KMS-11 (cell line): ENCODE data around the gene CDCP1.

Experiments
- H2AFZ ChIP-seq: fragments of 200-600 bp; sonication (generic); 2 replicates; pipeline ENCODE4 v1.6.1; 2016; ENCODE audit warnings: antibody characterized with exemption, mixed run types, low read depth
- H3K27ac ChIP-seq: fragments of 200-600 bp; sonication (generic); 2 replicates; pipeline ENCODE4 v1.6.1; 2016; ENCODE audit warnings: mild to moderate bottlenecking, mixed run types
- H3K27me3 ChIP-seq: fragments of 200-600 bp; sonication (generic); 2 replicates; pipeline ENCODE4 v1.6.1; 2017; ENCODE audit warnings: mild to moderate bottlenecking, low read depth, mixed run types, moderate library complexity; ENCODE audit not compliant: insufficient read depth
- H3K36me3 ChIP-seq: fragments of 200-600 bp; sonication (generic); 2 replicates; pipeline ENCODE4 v1.6.1; 2017; ENCODE audit warnings: mild to moderate bottlenecking, mixed run types; ENCODE audit not compliant: insufficient read depth
- H3K4me1 ChIP-seq: fragments of 200-600 bp; sonication (generic); 2 replicates; pipeline ENCODE4 v1.6.1; 2016; ENCODE audit warnings: mild to moderate bottlenecking, low read depth, mixed run types; ENCODE audit not compliant: poor library complexity, severe bottlenecking
- H3K4me2 ChIP-seq: fragments of 200-600 bp; sonication (generic); 2 replicates; pipeline ENCODE4 v1.7.0; 2016; ENCODE audit warnings: mild to moderate bottlenecking, mixed run types
- H3K4me3 ChIP-seq: fragments of 200-600 bp; sonication (generic); IDR thresholded peaks from 2 replicates; pipeline ENCODE4 v1.6.1; 2017; ENCODE audit warnings: low read depth, low read length, mixed read lengths; ENCODE audit not compliant: insufficient read depth
- H3K79me2 ChIP-seq: fragments of 200-600 bp; sonication (generic); 2 replicates; pipeline ENCODE4 v1.6.1; 2016; ENCODE audit warnings: low read depth, mixed run types; ENCODE audit not compliant: insufficient read depth
- H3K9ac ChIP-seq: fragments of 200-600 bp; sonication (generic); 2 replicates; pipeline ENCODE4 v1.6.1; 2016; ENCODE audit warnings: mild to moderate bottlenecking, mixed run types
- H4K20me1 ChIP-seq: fragments of 200-600 bp; sonication (generic); 2 replicates; pipeline ENCODE4 v1.6.1; 2016; ENCODE audit warnings: mild to moderate bottlenecking, mixed run types; ENCODE audit not compliant: insufficient read depth
- CTCF ChIP-seq: fragments of 200-600 bp; sonication (generic); conservative IDR thresholded peaks from 2 replicates; pipeline ENCODE4 v1.6.1; 2017; ENCODE audit warnings: low read depth, mild to moderate bottlenecking, antibody characterized with exemption, low read length, moderate library complexity, mixed read lengths

Gene CDCP1

GRCh38 chr3:45065373-45065720, 80.8 kb downstream of the CDCP1 start:
- no peak overlapping the region for H3K4me3 ChIP-seq
- no peak overlapping the region for H2AFZ ChIP-seq
- TF ChIP-seq CTCF: no peak
- H3K27ac ChIP-seq: no peak overlapping the region
- H3K9ac ChIP-seq: no peak overlapping the region
- H3K27me3 ChIP-seq: no peaks in the 10 kb centered on the region
- H3K79me2 ChIP-seq: no peaks in the 10 kb centered on the region
- no peak overlapping the region for H3K4me2 ChIP-seq
- no peaks in the 10 kb centered on the region for H3K4me1 ChIP-seq
- no peaks in the 10 kb centered on the region for H4K20me1 ChIP-seq
- H3K36me3 ChIP-seq: no peaks in the 10 kb centered on the region

DNA sequence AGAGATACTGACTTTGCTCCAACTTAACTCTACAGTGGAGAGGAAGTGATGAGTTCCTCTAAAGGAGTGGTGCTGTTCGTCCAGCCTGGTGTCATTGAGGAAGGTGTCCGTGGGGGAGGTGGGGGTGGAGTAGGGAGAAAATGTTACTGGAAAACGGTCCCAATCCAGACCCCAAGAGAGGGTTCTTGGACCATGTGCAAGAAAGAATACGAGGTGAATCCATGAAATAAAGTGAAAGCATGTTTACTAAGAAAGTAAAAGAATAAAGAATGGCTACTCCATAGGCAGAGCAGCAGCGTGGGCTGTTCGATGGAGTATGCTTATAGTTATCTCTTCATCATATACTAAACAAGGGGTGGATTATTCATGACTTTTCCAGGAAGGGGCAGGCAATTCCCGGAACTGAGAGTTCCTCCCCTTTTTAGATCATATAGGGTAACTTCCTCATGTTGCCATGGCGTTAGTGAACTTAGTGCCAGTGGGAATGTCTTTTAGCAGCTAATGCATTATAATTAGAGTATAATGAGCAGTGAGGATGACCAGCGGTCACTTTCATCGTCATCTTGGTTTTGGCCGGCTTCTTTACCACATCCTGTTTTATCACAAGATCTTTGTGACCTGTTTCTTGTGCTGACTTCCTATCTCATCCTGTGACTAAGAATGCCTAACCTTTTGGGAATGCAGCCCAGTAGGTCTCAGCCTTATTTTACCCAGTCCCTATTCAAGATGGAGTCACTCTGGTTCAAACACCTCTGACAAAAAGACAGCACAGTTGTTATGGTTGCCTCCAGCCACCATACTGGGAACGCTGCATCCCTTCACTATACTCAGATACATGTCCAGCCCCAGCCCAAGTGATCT, 81.4 kb downstream of the CDCP1 start:
- H2AFZ ChIP-seq: no peak overlapping the region
- H3K27ac ChIP-seq: no peak overlapping the region
- H4K20me1 ChIP-seq: no peaks in the 10 kb centered on the region
- H3K4me2 ChIP-seq: no peak overlapping the region
- no peaks in the 10 kb centered on the region for H3K4me1 ChIP-seq
- H3K36me3 ChIP-seq: no peaks in the 10 kb centered on the region
- H3K27me3 ChIP-seq: no peaks in the 10 kb centered on the region
- H3K79me2 ChIP-seq: no peaks in the 10 kb centered on the region
- no peak overlapping the region for H3K4me3 ChIP-seq
- TF ChIP-seq CTCF: no peak
- H3K9ac ChIP-seq: no peak overlapping the region

- Histone ChIP-seq H2AFZ (no peak overlapping the region), H3K27ac (no peak overlapping the region), H3K27me3 (no peaks in the 10 kb centered on the region), H3K4me2 (no peak overlapping the region), H3K4me1 (no peaks in the 10 kb centered on the region), H3K9ac (no peak overlapping the region), H3K36me3 (no peaks in the 10 kb centered on the region), H3K4me3 (no peak overlapping the region), H4K20me1 (no peaks in the 10 kb centered on the region), H3K79me2 (no peaks in the 10 kb centered on the region)
- no peak for TF ChIP-seq CTCF
Measured at GRCh38 chr3:45062697-45063070, 83.5 kb downstream of the CDCP1 start.

- no peaks in the 10 kb centered on the region for H3K79me2 ChIP-seq
- no peak overlapping the region for H2AFZ ChIP-seq
- no peak overlapping the region for H3K9ac ChIP-seq
- no peak overlapping the region for H3K27ac ChIP-seq
- H3K4me1 ChIP-seq: no peaks in the 10 kb centered on the region
- no peaks in the 10 kb centered on the region for H4K20me1 ChIP-seq
- H3K4me2 ChIP-seq: no peak overlapping the region
- H3K36me3 ChIP-seq: no peaks in the 10 kb centered on the region
- no peak for TF ChIP-seq CTCF
- no peaks in the 10 kb centered on the region for H3K27me3 ChIP-seq
- no peak overlapping the region for H3K4me3 ChIP-seq
Measured at GRCh38 chr3:45060165-45060892, 85.8 kb downstream of the CDCP1 start.
